ENCODE data around the gene SNW1.
A peak's percentile ranks its signal among the peaks of the same experiment; 100 is the strongest.

Gene SNW1

GRCh38 chr14:77707355-77707723, 53.6 kb downstream of the SNW1 start:
- Histone ChIP-seq H3K27me3 (ENCODE audit: insufficient read depth, low read depth, severe bottlenecking) (no peaks in the 10 kb centered on the region), H3K36me3 (peaks cover 54% of the 10 kb centered on the region), H3K27ac (peak overlapping the region; percentile 75), H3K9me3 (ENCODE audit: severe bottlenecking) (no peaks in the 10 kb centered on the region), H3K4me3 (ENCODE audit: low read depth, low read length) (peak overlapping the region; percentile 93)
- peak; percentile 18 for DNase-seq
- peak; percentile 33; the same call in 1 of the 2 replicates for TF ChIP-seq CTCF (IDR thresholded peaks at IDR 0.05; ENCODE audit: low read depth, low read length)

- Histone ChIP-seq H3K27me3 (ENCODE audit: insufficient read depth, low read depth, severe bottlenecking) (no peaks in the 10 kb centered on the region), H3K4me3 (ENCODE audit: low read depth, low read length) (no peak overlapping the region), H3K27ac (no peak overlapping the region), H3K36me3 (peaks cover 24% of the 10 kb centered on the region), H3K9me3 (ENCODE audit: severe bottlenecking) (no peaks in the 10 kb centered on the region)
- TF ChIP-seq CTCF (IDR thresholded peaks at IDR 0.05; ENCODE audit: low read depth, low read length) = no peak
- DNase-seq = no peak
These were observed 69.7 kb downstream of the SNW1 start for GRCh38 chr14:77691259-77691658.

- no peaks in the 10 kb centered on the region for H3K27me3 ChIP-seq (ENCODE audit: insufficient read depth, low read depth, severe bottlenecking)
- H3K27ac ChIP-seq = no peak overlapping the region
- H3K9me3 ChIP-seq (ENCODE audit: severe bottlenecking) = no peaks in the 10 kb centered on the region
- H3K4me3 ChIP-seq (ENCODE audit: low read depth, low read length) = no peak overlapping the region
- peaks cover 11% of the 10 kb centered on the region for H3K36me3 ChIP-seq
- no peak for DNase-seq
- TF ChIP-seq CTCF (IDR thresholded peaks at IDR 0.05; ENCODE audit: low read depth, low read length) = no peak
These were observed 78.8 kb downstream of the SNW1 start for GRCh38 chr14:77682158-77682553.

GRCh38 chr14:77681196-77682157, 79.5 kb downstream of the SNW1 start:
- no peak for TF ChIP-seq CTCF (IDR thresholded peaks at IDR 0.05; ENCODE audit: low read depth, low read length)
- DNase-seq = no peak
- Histone ChIP-seq H3K36me3 (peaks cover 11% of the 10 kb centered on the region), H3K27ac (no peak overlapping the region), H3K27me3 (ENCODE audit: insufficient read depth, low read depth, severe bottlenecking) (no peaks in the 10 kb centered on the region), H3K4me3 (ENCODE audit: low read depth, low read length) (no peak overlapping the region), H3K9me3 (ENCODE audit: severe bottlenecking) (no peaks in the 10 kb centered on the region)

- H3K27me3 ChIP-seq (ENCODE audit: insufficient read depth, low read depth, severe bottlenecking) = no peaks in the 10 kb centered on the region
- DNase-seq = no peak
- H3K9me3 ChIP-seq (ENCODE audit: severe bottlenecking) = no peaks in the 10 kb centered on the region
- H3K4me3 ChIP-seq (ENCODE audit: low read depth, low read length) = no peak overlapping the region
- TF ChIP-seq CTCF (IDR thresholded peaks at IDR 0.05; ENCODE audit: low read depth, low read length) = no peak
- H3K27ac ChIP-seq = no peak overlapping the region
- peaks cover 40% of the 10 kb centered on the region for H3K36me3 ChIP-seq
These were observed 86.0 kb downstream of the SNW1 start for GRCh38 chr14:77674931-77675330.

All from WERI-Rb-1 (cell line).